ENCODE results near the gene SLC16A12.
"Not testable (repeated sequence)": the region's sequence is repeated elsewhere in the genome, so short reads cannot be mapped to it uniquely, and the experiment has no call there.

The SLC16A12 gene

GRCh38 chr10:89468191-89468965 lies 67.0 kb downstream of the SLC16A12 start:
- no peak for DNase-seq

GRCh38 chr10:89466599-89467035 lies 68.8 kb downstream of the SLC16A12 start:
- no peak for DNase-seq

GRCh38 chr10:89465196-89465595 lies 70.2 kb downstream of the SLC16A12 start:
- DNase-seq: no peak

- DNase-seq: no peak
These were observed 71.4 kb downstream of the SLC16A12 start for GRCh38 chr10:89463846-89464537.

- no peak for DNase-seq
These were observed 76.6 kb downstream of the SLC16A12 start for GRCh38 chr10:89458784-89459183.

GRCh38 chr10:89458291-89458690 lies 77.1 kb downstream of the SLC16A12 start:
- no peak for DNase-seq

GRCh38 chr10:89454561-89455347 lies 80.6 kb downstream of the SLC16A12 start:
- DNase-seq: no peak

- no peak for DNase-seq
These were observed 83.2 kb downstream of the SLC16A12 start for GRCh38 chr10:89452193-89452592.

- no peak for DNase-seq
These were observed 84.5 kb downstream of the SLC16A12 start for GRCh38 chr10:89450901-89451300.

- DNase-seq: not testable (repeated sequence)
These were observed 90.6 kb downstream of the SLC16A12 start for GRCh38 chr10:89444819-89445218.

- DNase-seq: no peak
These were observed 93.1 kb downstream of the SLC16A12 start for GRCh38 chr10:89442289-89442688.

- no peak for DNase-seq
These were observed 95.0 kb downstream of the SLC16A12 start for GRCh38 chr10:89440226-89441009.

GRCh38 chr10:89438525-89438924 lies 96.9 kb downstream of the SLC16A12 start:
- no peak for DNase-seq

GRCh38 chr10:89431977-89432376 lies 103.4 kb downstream of the SLC16A12 start:
- no peak for DNase-seq

GRCh38 chr10:89428877-89429276 lies 106.5 kb downstream of the SLC16A12 start:
- no peak for DNase-seq

GRCh38 chr10:89427629-89428028 lies 107.8 kb downstream of the SLC16A12 start:
- DNase-seq: no peak

- peak; percentile 27 for DNase-seq
These were observed 109.0 kb downstream of the SLC16A12 start for GRCh38 chr10:89426230-89426868.

- no peak for DNase-seq
These were observed 110.4 kb downstream of the SLC16A12 start for GRCh38 chr10:89425000-89425399.

GRCh38 chr10:89421018-89421476 lies 114.3 kb downstream of the SLC16A12 start:
- no peak for DNase-seq

GRCh38 chr10:89419548-89419947 lies 115.8 kb downstream of the SLC16A12 start:
- DNase-seq: no peak

- no peak for DNase-seq
These were observed 118.9 kb downstream of the SLC16A12 start for GRCh38 chr10:89416465-89416864.

All from NCI-H1048 (cell line).